HG03469 (cell line): ENCODE measurements around the gene MAN1A2.
"Not testable (repeated sequence)": the region's sequence is repeated elsewhere in the genome, so short reads cannot be mapped to it uniquely, and the experiment has no call there.

Source experiments
- ATAC-seq: cut with Tn5 transposase; IDR thresholded peaks from one replicate; pipeline ENCODE4 v1.9.1; 2021; ENCODE audit warnings: mild to moderate bottlenecking, moderate library complexity, moderate number of reproducible peaks; ENCODE audit not compliant: unreplicated experiment

Gene MAN1A2

DNA sequence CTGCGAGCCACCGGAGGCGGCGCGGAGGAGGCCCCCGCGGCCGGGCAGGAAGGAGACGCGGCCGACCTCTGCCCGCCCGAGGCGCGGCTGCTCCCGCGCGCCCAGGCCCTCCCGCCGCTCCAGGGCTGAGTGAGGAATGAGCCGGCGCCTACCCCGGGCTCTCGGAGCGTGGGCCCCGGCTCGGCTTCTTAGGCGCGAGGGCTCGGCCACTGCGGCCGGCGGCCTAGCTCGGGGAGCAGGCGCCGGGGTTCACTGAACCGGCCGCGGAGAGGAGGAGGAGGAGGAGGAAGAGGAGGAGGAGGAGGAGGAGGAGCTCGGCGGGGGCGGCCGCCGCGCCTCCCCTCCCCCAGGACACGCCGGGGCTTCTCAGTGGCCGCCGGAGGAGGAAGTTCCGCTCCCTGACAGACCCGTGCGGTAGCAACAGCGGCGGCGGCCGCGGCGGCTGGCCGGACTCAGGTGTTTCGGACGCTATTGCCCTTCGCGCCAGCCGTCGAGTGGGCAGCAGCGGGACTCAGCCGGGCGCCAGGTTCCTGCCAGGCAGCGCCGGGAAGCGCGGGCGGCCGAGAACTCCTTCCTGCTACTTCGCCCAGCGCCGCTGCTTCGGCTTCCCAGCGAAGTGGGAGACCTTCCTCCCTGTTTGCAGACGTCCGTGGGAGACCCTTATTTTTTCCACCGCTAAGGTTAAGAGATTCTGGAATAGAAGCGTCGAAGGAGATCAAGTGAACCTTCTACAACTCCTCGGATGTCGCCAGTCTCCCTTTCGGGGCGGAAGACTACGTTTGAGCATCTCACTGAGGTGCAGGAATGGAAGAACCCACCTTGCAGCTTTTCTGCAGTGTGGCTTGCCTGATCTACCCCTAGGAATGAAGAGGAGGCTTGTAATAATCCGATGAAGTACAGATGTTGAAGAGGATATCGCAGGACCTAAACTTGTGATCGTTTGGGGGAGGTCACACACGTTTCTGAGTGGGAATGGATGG is at the start of gene MAN1A2:
TSS of gene MAN1A2 (plus strand) at position 404 of the 980 bp plus-strand sequence. CDS start 735 bp downstream, outside the sequence.
- peak; percentile 31 for ATAC-seq

DNA sequence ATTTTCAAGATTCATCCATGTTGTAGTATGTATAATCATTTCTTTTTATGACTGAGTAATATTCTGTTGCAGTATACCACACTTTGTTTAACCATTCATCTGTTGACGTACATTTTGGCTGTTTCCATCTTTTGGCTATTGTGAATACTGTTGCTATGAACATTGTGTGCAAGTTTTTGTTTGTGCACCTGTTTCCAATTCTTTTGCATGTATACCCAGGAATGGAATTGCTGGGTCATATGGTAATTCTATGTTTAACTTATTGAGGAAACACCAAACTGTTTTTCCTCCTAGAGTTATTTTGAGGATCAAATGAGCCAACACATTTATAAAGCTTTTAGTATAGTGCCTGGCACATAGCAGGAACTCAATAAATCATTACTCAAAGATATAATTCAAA is 49.2 kb upstream of the MAN1A2 start:
- ATAC-seq = no peak

DNA sequence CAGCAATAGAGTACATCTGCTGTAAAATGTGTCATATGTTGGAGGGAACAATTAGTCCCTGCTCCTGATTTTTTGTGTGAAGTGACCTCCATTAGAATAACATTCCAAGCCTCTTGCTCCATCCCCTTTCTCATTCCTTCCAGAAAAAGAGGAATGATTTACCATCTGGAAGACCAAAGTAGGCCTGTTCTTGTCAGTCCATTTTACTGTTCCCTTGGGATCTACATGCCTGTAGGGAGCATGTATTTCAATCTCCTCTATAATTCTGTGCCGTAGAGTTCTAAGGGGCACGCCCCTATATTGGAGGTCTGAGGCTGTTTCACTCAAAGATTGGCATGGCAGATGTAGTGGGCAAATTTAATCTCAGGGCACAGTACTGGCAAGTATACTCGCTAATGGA is 48.8 kb upstream of the MAN1A2 start:
- ATAC-seq = no peak

DNA sequence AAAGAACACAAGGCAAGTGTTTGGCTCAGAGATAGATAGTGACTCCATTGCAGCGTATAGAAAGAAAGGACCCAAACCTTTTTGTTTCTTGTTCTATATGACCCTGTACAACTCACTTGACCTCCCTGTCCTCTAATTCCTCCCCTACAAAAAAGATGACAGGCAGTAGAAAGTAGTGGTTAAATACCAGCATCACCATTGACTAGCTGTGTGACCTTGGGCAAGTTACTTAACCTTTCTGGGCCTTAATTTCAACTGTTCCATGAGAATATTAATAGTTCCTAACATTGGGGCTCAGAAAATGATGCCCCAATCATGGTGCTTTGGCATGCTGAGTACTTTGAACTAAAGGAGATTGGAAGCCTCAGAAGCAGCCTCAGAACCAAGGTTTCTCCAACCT is 46.7 kb upstream of the MAN1A2 start:
- ATAC-seq = no peak

DNA sequence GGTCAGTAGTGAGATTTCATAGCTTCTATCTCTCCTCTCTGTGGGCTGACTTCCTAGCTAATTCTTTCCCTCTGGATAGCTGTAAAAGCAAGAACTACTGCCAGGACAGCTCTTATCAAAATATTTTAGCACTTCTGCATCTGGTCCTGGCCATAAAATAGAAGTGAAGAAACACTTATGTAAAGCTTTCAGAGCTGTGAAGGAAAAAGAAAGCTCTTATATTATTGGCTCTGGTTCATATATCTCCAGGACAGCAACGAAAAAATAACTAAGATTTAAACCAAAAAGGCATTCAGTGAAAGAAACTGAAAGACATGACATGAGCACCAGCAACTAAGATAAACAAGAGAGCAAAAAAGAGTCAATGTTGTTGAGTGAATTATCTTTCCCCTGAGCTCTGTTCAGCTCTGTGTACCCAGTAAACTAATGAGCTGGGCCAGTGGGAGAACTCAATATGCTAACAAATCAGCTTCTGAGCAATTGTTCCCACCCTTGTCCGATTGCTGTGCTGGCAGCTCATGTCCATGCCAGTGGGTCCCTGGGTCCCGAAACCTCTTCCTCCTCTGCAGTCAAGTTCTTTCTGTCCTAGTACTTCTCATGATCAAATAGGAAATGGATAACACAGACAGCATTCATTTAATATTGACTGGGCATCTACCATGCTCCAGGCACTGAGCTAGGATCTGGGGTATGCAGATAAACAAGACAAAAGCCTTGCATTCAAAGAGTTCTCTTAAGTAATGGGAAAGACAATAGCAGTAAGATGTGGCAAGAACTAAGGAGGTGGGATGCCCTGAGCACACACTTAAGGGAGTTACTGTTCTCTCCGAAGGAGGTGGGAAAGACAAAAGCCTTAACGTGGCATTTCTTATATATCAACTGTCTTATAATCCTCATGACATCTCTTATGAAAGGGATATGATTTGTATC is 45.3 kb upstream of the MAN1A2 start:
- no peak for ATAC-seq

DNA sequence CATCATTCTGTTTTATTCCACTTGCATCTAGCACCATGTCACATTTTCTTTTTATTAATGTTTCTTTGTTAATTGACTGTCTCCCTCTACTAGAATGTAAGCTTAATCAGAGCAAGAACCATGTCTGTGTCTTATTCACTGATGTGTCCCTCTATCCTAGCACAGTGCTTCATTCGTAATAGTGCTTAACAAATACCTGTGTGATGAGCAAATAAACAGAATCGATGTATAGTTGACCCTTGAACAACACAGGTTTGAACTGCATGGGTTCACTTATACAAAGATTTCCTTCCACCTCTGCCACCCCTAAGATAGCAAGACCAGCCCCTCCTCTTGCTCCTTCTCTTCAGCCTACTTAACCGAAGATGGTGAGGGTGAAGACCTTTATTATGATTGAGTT is 42.9 kb upstream of the MAN1A2 start:
- ATAC-seq = no peak

DNA sequence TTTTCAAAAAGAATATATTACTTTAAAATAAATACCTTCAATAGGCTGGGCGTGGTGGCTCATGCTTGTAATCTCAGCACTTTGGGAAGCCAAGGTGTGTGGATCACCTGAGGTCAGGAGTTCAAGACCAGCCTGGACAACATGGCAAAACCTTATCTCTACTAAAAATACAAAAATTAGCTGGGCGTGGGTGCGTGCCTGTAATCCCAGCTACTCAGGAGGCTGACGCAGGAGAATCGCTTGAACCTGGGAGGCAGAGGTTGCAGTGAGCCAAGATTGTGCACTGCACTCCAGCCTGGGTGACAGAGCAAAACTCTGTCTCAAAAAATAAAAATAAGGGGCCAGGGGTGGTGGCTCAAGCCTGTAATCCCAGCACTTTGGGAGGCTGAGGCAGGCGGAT is 41.2 kb upstream of the MAN1A2 start:
- not testable (repeated sequence) for ATAC-seq

DNA sequence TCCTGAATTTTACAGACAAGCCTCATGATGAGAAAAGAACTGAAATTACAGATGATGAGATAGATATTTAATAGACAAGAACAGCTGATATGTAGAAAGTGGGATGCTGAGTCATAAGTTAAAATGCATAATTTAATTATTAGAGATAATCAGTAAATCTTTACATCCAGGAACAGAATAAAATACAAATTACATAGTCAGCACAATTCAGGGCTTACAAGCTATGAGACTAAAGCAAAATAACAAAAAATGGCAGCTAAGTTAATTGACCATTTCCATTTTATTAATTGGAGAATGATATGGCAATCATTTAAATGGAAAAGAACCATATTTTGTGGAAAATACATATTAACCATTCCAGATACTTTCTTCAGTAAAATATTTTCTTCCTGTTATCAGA is 40.2 kb upstream of the MAN1A2 start:
- no peak for ATAC-seq

DNA sequence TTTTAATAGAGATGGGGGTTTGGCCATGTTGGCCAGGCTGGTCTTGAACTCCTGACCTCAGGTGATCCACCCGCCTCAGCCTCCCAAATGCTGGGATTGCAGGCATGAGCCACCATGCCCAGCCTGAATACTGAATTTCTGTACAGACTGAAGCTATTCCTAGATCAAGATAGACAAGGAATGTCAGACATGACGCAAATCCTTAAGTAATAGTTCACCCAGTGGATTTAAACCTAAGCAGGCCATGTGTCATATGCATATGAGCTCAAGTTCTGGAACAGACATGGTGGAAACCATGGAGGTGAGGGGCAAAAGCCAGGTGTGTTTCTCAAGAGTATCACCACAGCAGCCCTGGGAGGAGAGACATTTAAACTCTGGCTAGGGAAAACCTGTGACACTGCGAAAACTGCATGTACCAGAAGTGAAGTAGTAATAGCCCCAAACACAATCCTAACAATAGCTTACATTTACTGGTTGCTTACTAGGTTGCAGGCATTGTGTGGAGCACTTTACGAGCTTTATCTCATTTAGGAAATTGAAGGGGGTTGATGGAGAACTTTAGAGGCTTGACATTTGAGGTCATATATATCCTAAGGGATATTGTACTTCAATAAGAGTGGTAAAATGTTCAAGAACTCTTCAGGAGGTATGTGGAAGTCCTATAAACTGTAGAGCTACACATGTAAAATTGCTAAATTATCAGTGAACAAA is 31.7 kb upstream of the MAN1A2 start:
- ATAC-seq = no peak

DNA sequence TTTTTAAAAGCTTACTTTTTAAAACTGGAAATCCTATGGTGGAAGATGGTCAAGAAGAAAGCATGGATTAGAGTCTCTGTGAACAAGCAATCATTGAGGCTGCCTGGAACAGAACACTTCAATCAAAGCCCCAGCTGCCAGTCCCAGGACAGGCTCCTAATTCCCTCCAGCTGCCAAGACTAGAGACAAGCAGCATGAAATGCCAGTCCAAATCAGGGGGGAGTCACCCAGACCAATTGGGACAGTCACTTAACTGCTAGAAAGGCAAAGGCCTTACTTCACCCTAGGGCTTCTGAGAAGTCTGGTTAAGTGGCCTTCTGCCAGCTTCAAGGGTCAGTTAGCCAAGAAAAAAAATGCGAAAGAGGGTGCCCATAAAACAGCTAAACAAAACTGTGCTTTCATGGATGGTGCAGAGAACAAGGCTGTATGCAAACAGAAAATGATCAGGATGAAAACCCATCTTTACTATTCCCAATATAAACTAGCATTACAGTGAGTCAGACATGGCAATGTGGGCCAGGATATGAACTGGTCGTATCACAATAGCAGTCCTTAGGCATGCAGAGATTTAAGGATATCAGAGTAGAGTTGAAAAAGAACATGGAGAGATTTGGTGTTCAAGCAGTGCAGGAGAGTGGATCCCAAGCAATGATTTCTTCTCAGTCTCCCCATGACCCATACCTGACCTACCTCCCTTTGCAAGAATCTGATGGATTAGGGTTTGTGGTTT is 31.0 kb upstream of the MAN1A2 start:
- ATAC-seq = no peak

DNA sequence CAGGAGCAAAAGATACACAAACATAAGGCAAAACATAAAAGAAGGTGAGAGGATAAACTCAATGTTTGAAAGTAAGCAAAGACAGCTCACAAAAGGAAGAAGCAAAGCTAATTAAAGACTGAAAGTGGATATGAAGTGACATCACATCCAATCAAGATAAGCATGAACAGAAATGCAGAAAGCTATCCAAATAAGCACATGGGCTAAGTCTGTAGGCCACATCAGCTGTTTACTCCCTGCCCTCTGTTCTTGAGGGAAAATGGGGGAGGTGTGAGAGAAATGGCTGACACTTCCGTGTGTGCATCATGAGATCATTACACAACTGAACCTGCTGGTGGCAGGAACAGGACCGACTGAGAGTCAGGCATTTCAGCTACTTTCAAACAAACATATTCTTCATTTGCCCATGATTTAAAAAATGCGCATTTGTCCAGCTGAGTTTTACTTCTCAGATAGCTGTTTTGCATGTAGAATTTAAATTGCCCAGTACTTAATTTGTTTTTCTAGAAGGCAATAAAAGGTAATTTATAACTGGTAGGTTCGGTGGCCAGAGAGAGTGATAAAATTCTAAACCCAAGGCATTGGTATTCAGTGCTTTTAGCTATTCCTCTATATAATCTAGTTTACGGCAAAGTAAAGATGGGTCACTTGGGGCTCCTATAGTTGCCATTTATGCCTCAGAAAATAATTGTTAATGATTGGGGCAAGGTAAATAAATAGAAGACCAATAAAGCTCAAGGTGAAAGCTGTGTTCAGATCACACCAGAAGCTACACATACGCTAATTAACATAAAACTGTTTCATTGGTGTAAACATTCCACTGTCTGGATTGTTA is 27.2 kb upstream of the MAN1A2 start:
- no peak for ATAC-seq

DNA sequence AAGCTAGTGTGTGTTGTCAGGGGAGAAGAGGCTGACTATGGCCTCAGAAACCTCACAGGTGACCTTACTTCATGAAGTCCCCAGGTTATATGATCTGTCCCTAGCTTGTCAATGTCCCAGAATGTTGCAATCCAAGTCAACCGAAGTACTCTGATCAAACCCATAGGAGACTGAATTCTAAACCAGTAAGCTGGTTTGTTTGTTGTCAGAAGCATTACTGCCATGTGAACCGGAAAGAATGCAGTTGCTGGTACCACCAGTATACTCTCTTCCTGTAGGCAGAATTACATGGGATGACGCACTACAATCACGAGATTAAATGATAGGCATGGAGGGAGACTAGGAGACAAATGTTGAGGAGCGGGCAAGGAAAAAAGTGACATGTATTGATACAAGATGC is 26.1 kb upstream of the MAN1A2 start:
- ATAC-seq = no peak

DNA sequence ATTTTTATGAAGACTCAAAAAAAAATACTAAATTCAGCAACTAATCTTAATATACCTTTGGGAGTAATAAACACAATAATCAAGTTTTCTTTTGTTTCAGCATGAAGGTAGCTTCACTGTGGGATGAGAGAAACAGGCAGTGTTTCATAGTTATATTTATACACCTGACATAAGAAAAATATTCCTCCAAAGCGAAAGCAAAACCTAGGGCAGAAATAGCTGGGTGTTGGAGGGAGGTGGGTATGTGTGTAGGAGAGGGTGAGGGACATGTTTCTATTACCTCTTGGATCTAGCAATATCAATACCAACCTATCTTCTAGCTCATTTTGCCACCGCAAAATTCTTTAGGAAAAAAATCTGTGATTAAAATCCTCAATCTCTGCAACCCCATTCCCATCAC is 24.9 kb upstream of the MAN1A2 start:
- ATAC-seq = no peak

DNA sequence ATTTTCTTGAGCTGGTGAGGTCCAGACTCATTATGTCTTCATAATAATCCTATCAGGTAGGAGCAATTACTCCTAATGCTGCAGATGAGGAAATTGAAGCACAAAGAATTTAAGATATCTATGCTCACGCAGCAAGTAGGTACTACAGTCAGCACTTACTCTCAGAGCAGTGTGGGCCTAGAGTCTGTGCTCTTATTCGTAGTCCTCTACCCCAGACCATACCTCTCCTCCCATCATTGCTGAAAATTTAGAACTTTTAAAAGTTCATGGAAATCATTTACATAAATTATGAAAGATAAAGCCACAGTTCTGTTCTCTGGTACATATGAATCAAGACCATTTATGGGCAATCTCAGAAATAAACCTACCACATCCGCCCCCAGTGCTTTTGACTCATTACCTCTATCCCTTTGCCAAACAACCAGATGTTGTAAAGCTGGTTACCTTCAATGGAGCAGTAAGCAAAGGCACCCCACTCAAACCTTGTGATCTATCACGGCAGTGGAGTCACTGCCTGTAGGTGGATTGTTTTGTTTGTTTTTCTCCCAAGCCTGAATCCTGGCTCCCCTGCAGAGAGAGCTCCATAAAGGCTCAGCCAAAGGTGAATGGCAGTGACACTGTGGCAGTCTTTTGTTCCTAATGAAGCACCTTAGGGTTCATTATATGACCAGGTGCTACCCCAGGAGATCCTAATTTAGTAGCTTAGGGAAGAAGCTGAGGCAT is 20.9 kb upstream of the MAN1A2 start:
- no peak for ATAC-seq

DNA sequence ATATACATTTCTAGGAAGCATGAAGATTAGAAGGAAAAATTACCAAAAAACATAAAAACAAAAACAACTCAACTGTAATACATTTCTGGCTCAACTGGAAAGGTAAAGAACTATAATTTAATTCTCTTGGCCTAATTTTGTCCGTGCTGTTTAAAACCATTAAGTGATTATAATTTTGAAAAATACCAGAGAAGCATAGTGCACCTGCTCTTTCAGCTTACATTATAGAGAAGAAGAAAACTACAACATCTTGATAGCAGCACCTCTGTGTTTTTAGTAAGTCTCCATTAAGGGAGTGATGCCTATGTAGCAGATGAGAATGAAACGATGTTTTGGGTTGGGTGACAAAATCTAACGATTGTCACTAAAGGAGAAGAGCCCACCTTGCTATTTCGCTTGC is 19.3 kb upstream of the MAN1A2 start:
- ATAC-seq = no peak

DNA sequence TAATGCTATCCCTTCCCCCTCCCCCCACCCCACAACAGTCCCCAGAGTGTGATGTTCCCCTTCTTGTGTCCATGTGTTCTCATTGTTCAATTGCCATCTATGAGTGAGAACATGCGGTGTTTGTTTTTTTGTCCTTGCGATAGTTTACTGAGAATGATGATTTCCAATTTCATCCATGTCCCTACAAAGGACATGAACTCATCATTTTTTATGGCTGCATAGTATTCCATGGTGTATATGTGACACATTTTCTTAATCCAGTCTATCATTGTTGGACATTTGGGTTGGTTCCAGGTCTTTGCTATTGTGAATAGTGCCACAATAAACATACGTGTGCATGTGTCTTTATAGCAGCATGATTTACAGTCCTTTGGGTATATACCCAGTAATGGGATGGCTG is 14.6 kb upstream of the MAN1A2 start:
- ATAC-seq = not testable (repeated sequence)

DNA sequence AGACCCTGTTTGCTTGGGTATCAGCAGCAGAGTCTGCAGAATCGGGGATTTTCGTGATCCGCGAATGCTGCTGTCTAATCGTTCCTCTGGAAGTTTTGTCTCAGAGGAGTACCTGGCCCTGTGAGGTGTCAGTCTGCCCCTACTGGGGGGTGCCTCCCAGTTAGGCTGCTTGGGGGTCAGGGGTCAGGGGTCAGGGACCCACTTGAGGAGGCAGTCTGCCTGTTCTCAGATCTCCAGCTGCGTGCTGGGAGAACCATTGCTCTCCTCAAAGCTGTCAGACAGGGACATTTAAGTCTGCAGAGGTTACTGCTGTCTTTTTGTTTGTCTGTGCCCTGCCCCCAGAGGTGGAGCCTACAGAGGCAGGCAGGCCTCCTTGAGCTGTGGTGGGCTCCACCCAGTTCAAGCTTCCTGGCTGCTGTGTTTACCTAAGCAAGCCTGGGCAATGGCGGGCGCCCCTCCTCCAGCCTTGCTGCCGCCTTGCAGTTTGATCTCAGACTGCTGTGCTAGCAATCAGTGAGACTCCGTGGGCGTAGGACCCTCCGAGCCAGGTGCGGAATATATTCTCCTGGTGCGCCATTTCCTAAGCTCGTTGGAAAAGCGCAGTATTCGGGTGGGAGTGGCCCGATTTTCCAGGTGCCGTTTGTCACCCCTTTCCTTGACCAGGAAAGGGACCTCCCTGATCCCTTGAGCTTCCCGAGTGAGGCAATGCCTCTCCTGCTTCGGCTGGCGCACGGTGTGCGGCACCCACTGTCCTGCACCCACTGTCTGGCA is 9.2 kb upstream of the MAN1A2 start:
- not testable (repeated sequence) for ATAC-seq

DNA sequence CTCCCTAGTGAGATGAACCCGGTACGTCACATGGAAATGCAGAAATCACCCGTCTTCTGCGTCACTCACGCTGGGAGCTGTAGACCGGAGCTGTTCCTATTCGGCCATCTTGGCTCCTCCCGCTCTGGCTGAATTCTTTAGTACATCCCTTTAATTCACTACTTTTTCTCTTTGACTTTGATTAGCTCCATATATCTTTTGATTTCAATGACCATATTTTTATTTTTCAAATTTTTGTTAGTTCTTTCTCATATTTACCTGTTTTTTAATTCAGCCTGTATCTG is 8.7 kb upstream of the MAN1A2 start:
- not testable (repeated sequence) for ATAC-seq
